Measurements from ENCODE around the gene GARIN1A. TPM values are rescaled to one million over a fixed set of nuclear protein-coding genes. Genes with fewer than 3 reads are reported as not detected.
"Not testable (repeated sequence)": the region's sequence is repeated elsewhere in the genome, so short reads cannot be mapped to it uniquely, and the experiment has no call there.

The GARIN1A gene
- total RNA-seq: 1 to 10 TPM; 1.7 to 2.8 (median 2.3) TPM

DNA sequence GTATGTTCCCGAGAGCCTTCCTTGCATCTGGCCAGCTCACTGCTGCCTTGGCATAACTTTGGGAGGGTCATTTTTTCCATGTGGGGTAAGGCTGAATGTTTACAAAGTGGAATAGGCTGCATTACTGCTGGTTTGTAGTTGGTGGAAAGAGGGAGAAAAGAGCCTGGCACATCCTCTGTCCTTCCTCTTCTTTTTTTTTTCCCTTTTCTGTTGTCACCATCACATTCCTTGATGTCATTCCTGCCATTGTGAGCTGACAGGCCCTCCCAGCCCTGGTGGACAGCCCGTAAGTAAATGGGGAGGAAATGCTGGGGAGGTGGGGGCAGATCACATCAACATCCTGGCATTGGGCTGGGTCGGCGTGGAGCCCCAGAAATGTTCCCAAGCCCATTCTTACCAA, at the start of gene GARIN1A:
TSS of gene GARIN1A (plus strand) at position 301 of the 400 bp plus-strand sequence. CDS start 106 bp downstream, outside the sequence.
- ATAC-seq (ENCODE audit: low FRiP score): no peak
- no peak for DNase-seq (ENCODE audit: low spot score)
- TF ChIP-seq, protein P1, sequence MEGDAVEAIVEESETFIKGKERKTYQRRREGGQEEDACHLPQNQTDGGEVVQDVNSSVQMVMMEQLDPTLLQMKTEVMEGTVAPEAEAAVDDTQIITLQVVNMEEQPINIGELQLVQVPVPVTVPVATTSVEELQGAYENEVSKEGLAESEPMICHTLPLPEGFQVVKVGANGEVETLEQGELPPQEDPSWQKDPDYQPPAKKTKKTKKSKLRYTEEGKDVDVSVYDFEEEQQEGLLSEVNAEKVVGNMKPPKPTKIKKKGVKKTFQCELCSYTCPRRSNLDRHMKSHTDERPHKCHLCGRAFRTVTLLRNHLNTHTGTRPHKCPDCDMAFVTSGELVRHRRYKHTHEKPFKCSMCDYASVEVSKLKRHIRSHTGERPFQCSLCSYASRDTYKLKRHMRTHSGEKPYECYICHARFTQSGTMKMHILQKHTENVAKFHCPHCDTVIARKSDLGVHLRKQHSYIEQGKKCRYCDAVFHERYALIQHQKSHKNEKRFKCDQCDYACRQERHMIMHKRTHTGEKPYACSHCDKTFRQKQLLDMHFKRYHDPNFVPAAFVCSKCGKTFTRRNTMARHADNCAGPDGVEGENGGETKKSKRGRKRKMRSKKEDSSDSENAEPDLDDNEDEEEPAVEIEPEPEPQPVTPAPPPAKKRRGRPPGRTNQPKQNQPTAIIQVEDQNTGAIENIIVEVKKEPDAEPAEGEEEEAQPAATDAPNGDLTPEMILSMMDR (IDR thresholded peaks at IDR 0.05): no peak

DNA sequence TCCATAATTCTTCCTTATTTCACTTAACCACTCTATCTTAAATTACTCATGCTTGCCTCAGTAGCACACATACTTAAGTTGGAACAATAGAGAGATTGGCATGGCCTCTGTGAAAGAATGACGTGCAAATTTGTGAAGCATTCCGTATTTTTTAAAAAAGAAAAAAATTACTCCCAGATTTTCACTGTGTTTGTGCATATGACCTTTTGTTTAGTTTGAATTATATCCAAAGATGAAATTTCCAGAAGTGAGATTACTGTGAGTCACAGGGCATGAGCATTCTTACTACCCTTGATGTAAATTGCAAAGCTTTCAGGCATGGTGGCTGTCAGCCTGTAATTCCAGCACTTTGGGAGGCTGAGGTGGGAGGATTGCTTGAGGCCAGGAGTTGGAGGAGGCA, 45.0 kb upstream of the GARIN1A start:
- DNase-seq (ENCODE audit: low spot score); ATAC-seq (ENCODE audit: low FRiP score): not testable (repeated sequence)

DNA sequence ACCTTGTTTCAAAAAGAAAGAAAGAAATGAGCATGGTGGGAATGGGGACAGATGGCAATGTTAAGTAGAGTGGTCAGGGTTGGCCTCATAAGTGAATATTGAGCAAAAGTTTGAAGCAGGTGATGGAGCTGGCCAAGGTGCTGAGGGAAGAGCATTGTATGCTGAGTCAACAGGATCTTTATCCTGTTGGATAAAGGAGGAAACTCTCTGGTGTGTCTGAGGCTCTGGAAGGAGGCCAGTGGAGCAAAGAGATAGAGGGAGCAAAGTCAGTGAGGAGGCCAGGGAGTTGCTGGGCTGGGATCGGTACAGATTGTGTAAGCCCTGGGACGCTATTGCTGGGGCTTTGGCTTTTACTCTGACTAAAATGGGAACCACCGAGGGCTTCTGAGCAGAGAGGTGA, 38.2 kb upstream of the GARIN1A start:
- ATAC-seq (ENCODE audit: low FRiP score); DNase-seq (ENCODE audit: low spot score): not testable (repeated sequence)

DNA sequence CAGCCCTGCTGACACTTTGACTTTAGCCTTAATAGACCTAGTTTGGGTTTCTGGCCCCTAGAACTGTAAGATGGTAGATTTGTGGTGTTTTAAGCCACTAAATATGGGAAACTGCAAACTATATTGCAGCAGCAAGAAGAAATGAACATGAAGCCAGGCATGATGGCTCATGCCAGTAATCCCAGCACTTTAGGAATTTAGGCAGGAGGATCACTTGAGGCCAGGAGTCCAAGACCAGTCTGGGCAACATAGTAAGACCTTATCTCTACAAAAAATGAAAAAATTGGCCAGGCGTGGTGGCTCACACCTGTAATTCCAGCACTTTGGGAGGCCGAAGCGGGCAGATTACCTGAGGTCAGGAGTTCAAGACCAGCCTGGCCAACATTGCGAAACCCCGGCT, 26.9 kb upstream of the GARIN1A start:
- DNase-seq (ENCODE audit: low spot score): not testable (repeated sequence)

DNA sequence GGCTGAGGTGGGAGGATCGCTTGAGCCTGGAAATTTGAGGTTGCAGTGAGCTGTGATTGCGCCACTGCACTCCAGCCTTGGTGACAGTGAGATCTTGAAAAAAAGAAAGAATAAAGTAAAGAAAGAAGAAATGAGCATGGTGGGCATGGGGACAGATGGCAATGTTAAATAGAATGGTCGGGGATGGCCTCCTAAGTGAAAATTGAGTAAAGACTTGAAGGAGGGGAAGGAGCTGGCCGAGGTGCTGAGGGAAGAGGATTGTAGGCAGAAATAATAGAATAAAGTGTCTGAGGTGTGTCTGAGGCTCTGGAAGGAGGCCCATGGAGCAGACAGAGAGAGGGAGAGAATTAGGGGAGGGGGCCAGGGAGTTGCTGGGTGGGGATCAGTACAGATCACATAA, 26.2 kb upstream of the GARIN1A start:
- not testable (repeated sequence) for ATAC-seq (ENCODE audit: low FRiP score); DNase-seq (ENCODE audit: low spot score)

More for the DNA sequence above, 26.9 kb upstream of the GARIN1A start:
- ATAC-seq (ENCODE audit: low FRiP score): not testable (repeated sequence)

DNA sequence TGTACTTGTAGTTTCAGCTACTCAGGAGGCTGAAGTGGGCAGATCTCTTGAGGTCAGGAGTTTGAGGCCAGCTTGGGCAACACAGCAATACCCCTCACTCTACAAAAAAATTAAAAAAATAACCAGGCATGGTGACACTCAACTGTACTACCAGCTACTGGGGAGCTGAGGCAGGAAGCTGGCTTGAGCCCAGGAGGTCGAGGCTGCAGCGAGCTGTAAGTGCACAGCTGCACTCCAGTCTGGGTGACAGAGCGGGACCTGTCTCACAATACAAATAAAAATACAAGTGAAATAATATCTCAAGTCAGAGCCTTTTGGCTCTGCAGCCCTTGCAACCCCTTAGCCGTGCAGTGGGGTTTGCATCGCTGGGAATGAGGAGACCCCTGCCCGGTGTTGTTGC, 25.2 kb upstream of the GARIN1A start:
- not testable (repeated sequence) for DNase-seq (ENCODE audit: low spot score); ATAC-seq (ENCODE audit: low FRiP score)

DNA sequence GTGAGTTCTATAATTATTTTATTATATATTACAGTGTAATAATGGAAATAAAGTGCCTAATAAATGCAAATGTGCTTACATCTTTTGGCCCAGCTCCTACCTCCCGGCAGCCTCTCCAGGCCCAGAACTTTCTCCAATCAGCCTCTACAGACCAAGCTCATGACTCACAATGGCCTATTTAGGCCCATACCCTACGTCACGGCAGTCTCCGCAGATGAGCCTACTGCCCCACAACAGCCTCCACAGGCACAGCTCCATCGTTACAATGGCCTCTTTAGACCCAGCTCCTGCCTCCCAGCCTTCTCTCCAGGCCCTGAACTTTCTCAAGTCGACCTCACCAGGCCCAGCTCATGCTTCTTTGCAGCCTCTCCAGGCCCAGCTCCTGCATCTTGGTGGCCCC, 21.0 kb upstream of the GARIN1A start:
- DNase-seq (ENCODE audit: low spot score); ATAC-seq (ENCODE audit: low FRiP score): not testable (repeated sequence)

DNA sequence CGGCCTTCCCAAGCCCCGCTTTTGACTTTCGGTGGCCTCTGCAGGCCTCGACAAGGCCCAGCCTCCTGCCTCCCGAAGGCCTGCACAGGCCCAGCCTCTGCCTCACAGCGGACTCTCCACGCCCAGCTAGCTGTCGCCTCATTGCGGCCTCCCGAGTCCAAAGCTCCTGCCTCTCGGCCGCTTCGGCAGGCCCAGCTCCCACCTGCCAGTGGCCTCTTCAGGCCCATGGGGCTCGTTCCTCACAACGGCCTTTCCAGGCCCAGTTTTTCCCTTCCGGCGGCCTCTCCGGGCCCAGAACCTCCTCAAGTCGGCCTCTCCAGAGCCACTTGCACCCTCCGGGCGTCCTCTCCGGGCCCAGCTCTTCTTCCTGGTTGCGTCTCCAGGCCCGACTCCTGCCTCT, 19.5 kb upstream of the GARIN1A start:
- DNase-seq (ENCODE audit: low spot score); ATAC-seq (ENCODE audit: low FRiP score): not testable (repeated sequence)

DNA sequence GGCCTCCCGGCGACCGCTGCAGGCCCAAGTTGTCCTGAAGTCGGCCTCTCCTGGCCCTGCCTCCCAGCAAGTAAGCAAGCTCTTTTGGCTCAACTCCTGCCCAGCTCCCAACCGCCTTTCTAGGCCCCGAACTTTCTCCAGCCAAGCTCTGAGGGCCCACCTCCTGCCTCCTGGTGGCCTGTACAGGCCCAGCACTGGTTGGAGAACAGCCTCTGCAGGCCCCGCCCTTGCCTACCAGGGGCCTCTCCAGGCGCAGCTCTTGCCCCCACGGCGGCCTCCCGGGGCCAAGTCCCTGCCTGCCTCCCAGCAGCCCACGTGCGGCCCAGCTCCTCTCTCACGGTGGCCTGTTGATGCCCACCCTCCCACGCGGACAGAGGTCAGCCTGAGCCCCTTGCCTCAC, 18.9 kb upstream of the GARIN1A start:
- ATAC-seq (ENCODE audit: low FRiP score); DNase-seq (ENCODE audit: low spot score): not testable (repeated sequence)

DNA sequence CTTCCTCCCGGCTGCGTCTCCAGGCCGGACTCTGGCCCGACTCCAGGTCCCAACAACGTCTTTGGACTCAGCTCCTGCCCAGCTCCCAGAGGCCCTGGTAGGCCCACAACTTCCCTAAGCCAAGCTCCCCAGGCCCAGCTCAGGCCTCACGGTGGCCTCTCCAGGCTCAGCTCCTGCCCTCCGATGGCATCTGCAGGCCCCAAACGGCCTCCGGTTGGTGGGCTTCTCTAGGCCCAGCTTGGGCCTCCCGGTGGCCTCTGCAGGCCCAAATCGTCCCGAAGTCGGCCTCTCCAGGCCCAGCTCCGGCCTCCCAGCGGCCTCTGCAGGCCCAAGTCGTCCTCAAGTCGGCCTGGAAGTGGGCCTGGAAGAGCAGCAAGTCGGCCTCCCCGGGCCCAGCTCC, 18.0 kb upstream of the GARIN1A start:
- DNase-seq (ENCODE audit: low spot score); ATAC-seq (ENCODE audit: low FRiP score): not testable (repeated sequence)

DNA sequence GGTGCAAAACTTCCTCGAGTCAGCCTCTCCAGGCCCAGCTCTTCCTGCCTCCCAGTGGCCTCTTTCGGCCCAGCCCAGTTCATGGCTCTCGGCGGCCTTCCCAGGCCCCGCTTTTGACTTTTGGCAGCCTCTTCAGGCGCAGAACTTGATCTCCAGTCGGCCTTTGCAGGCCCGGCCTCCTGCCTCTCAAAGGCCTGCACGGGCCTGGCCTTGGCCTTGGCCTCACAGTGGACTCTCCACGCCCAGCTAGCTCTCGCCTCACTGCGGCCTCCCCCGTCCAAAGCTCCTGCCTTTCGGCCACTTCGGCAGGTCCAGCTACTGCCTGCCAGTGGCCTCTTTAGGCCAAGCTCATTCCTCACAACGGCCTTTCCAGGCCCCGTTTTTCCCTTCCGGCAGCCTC, 17.6 kb upstream of the GARIN1A start:
- ATAC-seq (ENCODE audit: low FRiP score); DNase-seq (ENCODE audit: low spot score): not testable (repeated sequence)

DNA sequence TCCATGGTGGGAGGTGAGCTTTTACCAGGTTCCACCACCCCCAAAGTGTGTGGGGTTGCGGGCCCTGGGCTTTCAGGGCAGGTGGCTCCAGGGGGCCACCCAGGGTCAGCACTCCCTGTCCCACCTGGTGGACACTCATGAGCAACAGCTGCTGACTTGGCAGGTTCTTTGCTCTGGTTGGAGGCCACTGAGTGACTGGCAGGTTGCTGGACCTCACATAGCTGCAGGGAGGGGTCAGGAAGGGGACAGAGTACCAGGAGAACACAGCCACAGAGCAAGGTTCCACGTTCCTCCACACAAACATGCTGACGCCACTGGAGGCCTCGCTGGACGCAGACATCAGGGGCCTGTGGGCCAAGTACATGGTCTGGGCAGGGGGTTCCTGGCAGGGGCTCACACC, 13.7 kb upstream of the GARIN1A start:
- DNase-seq (ENCODE audit: low spot score); ATAC-seq (ENCODE audit: low FRiP score): not testable (repeated sequence)

DNA sequence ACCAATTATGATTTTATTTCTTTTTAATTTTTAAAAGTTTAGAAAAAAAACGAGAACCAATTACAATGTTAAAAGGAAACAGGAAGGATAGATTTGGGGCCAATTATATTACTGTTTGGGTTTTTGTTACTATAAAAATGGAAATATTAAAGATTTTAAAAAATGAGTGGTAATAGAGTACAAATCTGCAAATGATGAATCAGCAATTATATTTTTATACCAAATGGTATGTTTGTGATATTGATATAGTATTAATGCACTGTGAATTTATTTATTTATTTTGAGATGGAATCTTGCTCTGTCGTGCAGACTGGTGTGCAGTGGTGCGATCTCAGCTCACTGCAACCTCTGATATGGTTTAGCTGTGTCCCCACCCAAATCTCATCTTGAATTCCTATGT, 11.5 kb upstream of the GARIN1A start:
- ATAC-seq (ENCODE audit: low FRiP score) (no peak), DNase-seq (ENCODE audit: low spot score) (no peak)
- TF ChIP-seq, protein P1 (IDR thresholded peaks at IDR 0.05): no peak

DNA sequence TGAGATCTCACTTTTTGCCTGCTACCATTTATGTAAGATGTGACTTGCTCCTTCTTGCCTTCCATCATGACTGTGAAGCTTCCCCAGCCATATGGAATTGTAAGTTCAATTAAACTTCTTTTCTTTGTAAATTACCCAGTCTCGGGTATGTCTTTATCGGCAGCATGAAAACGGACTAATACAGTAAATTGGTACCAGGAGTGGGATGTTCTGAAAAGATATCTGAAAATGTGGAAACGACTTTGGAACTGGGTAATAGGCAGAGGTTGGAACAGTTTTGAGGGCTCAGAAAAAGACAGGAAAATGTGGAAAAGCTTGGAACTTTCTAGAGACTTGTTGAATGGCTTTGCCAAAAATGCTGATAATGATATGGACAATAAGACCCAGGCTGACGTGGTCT, 10.6 kb upstream of the GARIN1A start:
- DNase-seq (ENCODE audit: low spot score): no peak
- TF ChIP-seq, protein P1 (IDR thresholded peaks at IDR 0.05): no peak
- no peak for ATAC-seq (ENCODE audit: low FRiP score)

All from omental fat pad (tissue), 4 donors.